ENCODE results near the gene DKK2. TPM values are rescaled to one million over a fixed set of nuclear protein-coding genes. Genes with fewer than 3 reads are reported as not detected.
"Not testable (repeated sequence)": the region's sequence is repeated elsewhere in the genome, so short reads cannot be mapped to it uniquely, and the experiment has no call there.

Gene DKK2
- total RNA-seq, 1 donor from 2014 or later = 3.3 TPM

DNA sequence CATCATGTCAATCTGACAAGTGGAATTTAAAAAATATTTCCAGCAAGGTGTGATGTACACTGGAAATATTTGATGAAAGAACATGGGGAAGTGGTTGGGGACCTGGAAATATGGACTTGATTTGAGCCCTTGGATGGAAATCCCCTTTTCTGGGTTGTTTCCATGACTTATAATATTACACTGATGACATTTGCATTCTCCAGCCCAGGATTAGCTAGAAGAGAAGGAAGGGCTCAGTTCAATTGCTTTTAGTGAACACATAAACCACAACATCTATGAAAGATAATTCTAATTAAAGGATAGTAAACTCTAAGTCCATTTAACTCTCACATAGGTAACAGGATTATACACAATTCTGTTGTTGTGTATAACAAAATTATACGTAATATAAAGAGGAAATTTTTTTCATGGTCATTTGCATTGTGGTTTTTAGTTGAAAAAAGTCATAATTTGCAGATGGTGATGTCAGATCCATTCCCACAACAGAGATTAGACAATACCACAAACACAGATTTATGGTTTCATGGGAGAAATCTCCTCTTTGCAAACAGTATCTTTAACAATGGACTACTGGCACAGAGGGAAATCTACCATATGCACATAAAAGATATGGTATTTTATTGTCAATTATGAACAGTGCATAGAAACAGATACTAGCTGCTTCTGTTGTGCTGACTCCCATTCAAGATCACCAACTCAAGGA lies 126.5 kb downstream of the DKK2 start:
- H3K36me3 Mint-ChIP-seq (ENCODE audit: low read depth, unreplicated experiment) = no peaks in the 10 kb centered on the region
- FAIRE-seq = no peak
- H3K27ac ChIP-seq (ENCODE audit: low read depth, low read length) = no peak overlapping the region

DNA sequence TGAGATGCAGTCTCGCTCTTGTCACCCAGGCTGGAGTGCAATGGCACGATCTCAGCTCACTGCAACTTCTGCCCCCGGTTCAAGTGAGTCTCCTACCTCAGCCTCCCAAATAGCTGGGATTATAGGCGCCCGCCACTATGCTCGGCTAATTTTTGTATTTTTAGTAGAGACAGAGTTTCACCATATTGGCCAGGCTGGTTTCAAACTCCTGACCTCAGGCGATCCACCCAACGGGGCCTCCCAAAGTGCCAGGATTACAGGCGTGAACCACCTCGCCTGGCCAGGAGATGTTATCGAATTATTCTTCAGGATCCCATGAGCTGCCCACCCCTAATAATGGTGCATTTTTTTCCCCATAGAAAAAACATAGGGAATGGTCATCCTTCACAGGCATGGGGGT lies 128.1 kb downstream of the DKK2 start:
- not testable (repeated sequence) for H3K9ac ChIP-seq (ENCODE audit: low read length); H3K9me3 Mint-ChIP-seq (ENCODE audit: unreplicated experiment); H3K27ac Mint-ChIP-seq (ENCODE audit: unreplicated experiment); H3K4me1 ChIP-seq (ENCODE audit: insufficient read depth, low read length); H3K36me3 ChIP-seq (ENCODE audit: insufficient read depth, low read length); H3K4me3 Mint-ChIP-seq (ENCODE audit: unreplicated experiment); H3K4me3 ChIP-seq (ENCODE audit: insufficient read depth, low read depth, low read length); H4K20me1 ChIP-seq (ENCODE audit: insufficient read depth, low read length); FAIRE-seq; H3K4me2 ChIP-seq (ENCODE audit: low read length); H3K27me3 ChIP-seq (ENCODE audit: insufficient read depth, low read length); H2AFZ ChIP-seq (ENCODE audit: low read depth, low read length); H3K27ac ChIP-seq (ENCODE audit: low read depth, low read length); H3K9me3 ChIP-seq (ENCODE audit: insufficient read depth, low read depth, low read length); H3K36me3 Mint-ChIP-seq (ENCODE audit: low read depth, unreplicated experiment); H3K79me2 ChIP-seq (ENCODE audit: insufficient read depth, low read length); H3K27me3 Mint-ChIP-seq (ENCODE audit: low read depth, unreplicated experiment); DNase-seq (ENCODE audit: low read depth); H3K4me1 Mint-ChIP-seq (ENCODE audit: low read depth, unreplicated experiment)

More for the DNA sequence above, 126.5 kb downstream of the DKK2 start:
- Histone ChIP-seq H3K79me2 (ENCODE audit: insufficient read depth, low read length) (no peaks in the 10 kb centered on the region), H3K27me3 (ENCODE audit: insufficient read depth, low read length) (no peaks in the 10 kb centered on the region), H2AFZ (ENCODE audit: low read depth, low read length) (no peak overlapping the region), H3K9me3 (ENCODE audit: insufficient read depth, low read depth, low read length) (no peaks in the 10 kb centered on the region), H3K4me1 (ENCODE audit: insufficient read depth, low read length) (no peaks in the 10 kb centered on the region), H3K4me3 (ENCODE audit: insufficient read depth, low read depth, low read length) (no peak overlapping the region), H3K9ac (ENCODE audit: low read length) (no peak overlapping the region), H4K20me1 (ENCODE audit: insufficient read depth, low read length) (no peaks in the 10 kb centered on the region), H3K4me2 (ENCODE audit: low read length) (no peak overlapping the region), H3K36me3 (ENCODE audit: insufficient read depth, low read length) (no peaks in the 10 kb centered on the region)
- H3K4me1 Mint-ChIP-seq (ENCODE audit: low read depth, unreplicated experiment) = no peaks in the 10 kb centered on the region
- H3K27ac Mint-ChIP-seq (ENCODE audit: unreplicated experiment) = no peak overlapping the region
- no peak for TF ChIP-seq EZH2 (IDR thresholded peaks at IDR 0.05; ENCODE audit: insufficient read depth, low read length)
- TF ChIP-seq, protein P1, sequence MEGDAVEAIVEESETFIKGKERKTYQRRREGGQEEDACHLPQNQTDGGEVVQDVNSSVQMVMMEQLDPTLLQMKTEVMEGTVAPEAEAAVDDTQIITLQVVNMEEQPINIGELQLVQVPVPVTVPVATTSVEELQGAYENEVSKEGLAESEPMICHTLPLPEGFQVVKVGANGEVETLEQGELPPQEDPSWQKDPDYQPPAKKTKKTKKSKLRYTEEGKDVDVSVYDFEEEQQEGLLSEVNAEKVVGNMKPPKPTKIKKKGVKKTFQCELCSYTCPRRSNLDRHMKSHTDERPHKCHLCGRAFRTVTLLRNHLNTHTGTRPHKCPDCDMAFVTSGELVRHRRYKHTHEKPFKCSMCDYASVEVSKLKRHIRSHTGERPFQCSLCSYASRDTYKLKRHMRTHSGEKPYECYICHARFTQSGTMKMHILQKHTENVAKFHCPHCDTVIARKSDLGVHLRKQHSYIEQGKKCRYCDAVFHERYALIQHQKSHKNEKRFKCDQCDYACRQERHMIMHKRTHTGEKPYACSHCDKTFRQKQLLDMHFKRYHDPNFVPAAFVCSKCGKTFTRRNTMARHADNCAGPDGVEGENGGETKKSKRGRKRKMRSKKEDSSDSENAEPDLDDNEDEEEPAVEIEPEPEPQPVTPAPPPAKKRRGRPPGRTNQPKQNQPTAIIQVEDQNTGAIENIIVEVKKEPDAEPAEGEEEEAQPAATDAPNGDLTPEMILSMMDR (IDR thresholded peaks at IDR 0.05; ENCODE audit: insufficient read depth, low read depth, low read length) = no peak
- H3K4me3 Mint-ChIP-seq (ENCODE audit: unreplicated experiment) = no peak overlapping the region
- DNase-seq (ENCODE audit: low read depth) = no peak
- no peaks in the 10 kb centered on the region for H3K9me3 Mint-ChIP-seq (ENCODE audit: unreplicated experiment)
- peaks cover 3% of the 10 kb centered on the region for H3K27me3 Mint-ChIP-seq (ENCODE audit: low read depth, unreplicated experiment)

DNA sequence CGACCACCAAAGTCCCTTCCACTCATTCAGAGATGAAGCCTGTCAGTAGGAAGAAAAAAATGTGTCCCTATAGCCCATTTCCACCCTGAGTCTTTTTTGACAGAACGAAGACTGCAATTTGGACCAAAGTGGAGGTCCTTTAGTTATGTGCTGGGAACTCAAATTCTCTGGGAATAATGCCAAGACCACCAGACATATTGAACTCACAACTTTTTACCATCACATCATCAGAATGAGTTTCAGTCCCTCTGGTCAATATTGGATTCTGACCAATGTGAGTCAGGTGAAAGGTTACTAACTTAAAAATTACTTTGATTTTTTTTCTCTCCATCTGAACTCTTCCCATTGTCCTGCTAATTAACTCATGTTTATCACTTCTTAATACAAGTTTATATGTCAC lies 128.9 kb downstream of the DKK2 start:
- H3K27me3 ChIP-seq (ENCODE audit: insufficient read depth, low read length) = no peaks in the 10 kb centered on the region
- H3K4me2 ChIP-seq (ENCODE audit: low read length) = no peak overlapping the region
- no peak for DNase-seq (ENCODE audit: low read depth)
- no peaks in the 10 kb centered on the region for H3K36me3 ChIP-seq (ENCODE audit: insufficient read depth, low read length)
- no peak overlapping the region for H2AFZ ChIP-seq (ENCODE audit: low read depth, low read length)
- H3K4me1 ChIP-seq (ENCODE audit: insufficient read depth, low read length) = no peaks in the 10 kb centered on the region
- Mint-ChIP-seq H3K36me3 (ENCODE audit: low read depth, unreplicated experiment) (no peaks in the 10 kb centered on the region), H3K4me3 (ENCODE audit: unreplicated experiment) (no peak overlapping the region), H3K4me1 (ENCODE audit: low read depth, unreplicated experiment) (no peaks in the 10 kb centered on the region), H3K27me3 (ENCODE audit: low read depth, unreplicated experiment) (peaks cover 3% of the 10 kb centered on the region), H3K9me3 (ENCODE audit: unreplicated experiment) (no peaks in the 10 kb centered on the region), H3K27ac (ENCODE audit: unreplicated experiment) (no peak overlapping the region)
- no peaks in the 10 kb centered on the region for H3K79me2 ChIP-seq (ENCODE audit: insufficient read depth, low read length)
- no peak overlapping the region for H3K4me3 ChIP-seq (ENCODE audit: insufficient read depth, low read depth, low read length)
- no peak overlapping the region for H3K27ac ChIP-seq (ENCODE audit: low read depth, low read length)
- H3K9me3 ChIP-seq (ENCODE audit: insufficient read depth, low read depth, low read length) = no peaks in the 10 kb centered on the region
- no peak for TF ChIP-seq EZH2 (IDR thresholded peaks at IDR 0.05; ENCODE audit: insufficient read depth, low read length)
- TF ChIP-seq, protein P1 (IDR thresholded peaks at IDR 0.05; ENCODE audit: insufficient read depth, low read depth, low read length) = no peak
- no peak overlapping the region for H3K9ac ChIP-seq (ENCODE audit: low read length)
- FAIRE-seq = no peak
- H4K20me1 ChIP-seq (ENCODE audit: insufficient read depth, low read length) = no peaks in the 10 kb centered on the region

All from astrocyte (in vitro differentiated cells and primary cell).